Stomach (tissue), 9 donors: ENCODE data around the gene SH3PXD2A. TPM values are rescaled to one million over a fixed set of nuclear protein-coding genes. Genes with fewer than 3 reads are reported as not detected.

Experiments used
- DNase-seq, 2 donors: peaks; one replicate each; pipeline versions ENCODE4 v3.0.0 to v3.0.0-alpha.2; 2013 to 2019
- H3K27ac ChIP-seq, 5 donors: fragments of 200-600 bp in 4 of 5; sonication (generic) in 4 of 5; one replicate each; pipeline ENCODE4 v1.5.1; 2013 to 2019; ENCODE audit warnings: mild to moderate bottlenecking in 1 of 5, moderate library complexity in 1 of 5
- H3K27me3 ChIP-seq, 3 donors: fragments of 200-600 bp; sonication (generic); one replicate each; pipeline ENCODE4 v1.5.1; 2017 to 2019; ENCODE audit warnings: mixed run types in 1 of 3
- H3K36me3 ChIP-seq, 4 donors: fragments of 200-600 bp; sonication (generic); 1 replicate in 3 of 4; 2 replicates in 1 of 4; pipeline ENCODE4 v1.5.1; 2016 to 2019
- H3K4me1 ChIP-seq, 4 donors: fragments of 200-600 bp; sonication (generic); one replicate each; pipeline ENCODE4 v1.5.1; 2016 to 2019
- H3K4me3 ChIP-seq, 4 donors: fragments of 200-600 bp; sonication (generic) in 3 of 4; one replicate each; pipeline ENCODE4 v1.5.1; 2016 to 2019; ENCODE audit warnings: mild to moderate bottlenecking in 1 of 4
- H3K9me3 ChIP-seq, 4 donors: fragments of 200-600 bp; sonication (generic); one replicate each; pipeline ENCODE4 v1.5.1; 2016 to 2019
- EP300 ChIP-seq: sonication (generic); formaldehyde crosslinking; IDR thresholded peaks from one replicate; pipeline ENCODE4 v1.6.1; 2017; ENCODE audit warnings: antibody characterized with exemption
- POLR2A ChIP-seq, 4 donors: fragments of 450-650 bp; IDR thresholded peaks; one replicate each; pipeline ENCODE4 v1.6.1; 2016; ENCODE audit warnings: antibody characterized with exemption in 4 of 4, control low read depth in 2 of 4, mild to moderate bottlenecking in 1 of 4, moderate library complexity in 1 of 4
- POLR2AphosphoS5 ChIP-seq, 3 donors: sonication (generic); formaldehyde crosslinking; IDR thresholded peaks; one replicate each; pipeline ENCODE4 v1.6.1; 2016; ENCODE audit warnings: antibody characterized with exemption in 3 of 3
- WGBS, 5 donors: extraction: QIAGEN DNeasy Blood & Tissue Kit in 3 of 5; methylation state at CpG; one replicate each; pipeline versions ENCODE4 v1.1.5 to v1.1.7; 2013 to 2018; 5-methylcytosine and 5-hydroxymethylcytosine counted together
- intact Hi-C: fragments of 100-400 bp; cut with DNase I; formaldehyde crosslinking; loops from one replicate; pipeline ENCODE4 v1.15.1; 2023; ENCODE audit warnings: low total_unique reads
- polyA plus RNA-seq, 3 donors: library from polyadenylated mRNA; stranded (reverse); fragments of 200-250 nt; gene quantifications; one replicate each; pipeline ENCODE4 v1.2.3, GENCODE V29; 2013
- total RNA-seq, 5 donors: library from RNA; depleted of rRNA; stranded (reverse); fragments of >200 nt; gene quantifications; one replicate each; pipeline versions ENCODE4 v1.1.0 to v1.2.3, GENCODE V29; 2014 to 2016
- TF ChIP-seq, protein P1 (sequence below), 7 experiments: fragments of 450-650 bp in 4 of 7; fragments of 200-600 bp in 3 of 7; sonication (generic) in 3 of 7; IDR thresholded peaks; one replicate each; pipeline ENCODE4 v1.5.1; 2016 to 2019; ENCODE audit warnings: antibody characterized with exemption in 7 of 7, control low read depth in 2 of 7, mild to moderate bottlenecking in 1 of 7
- donor health status: healthy with polysubstance abuse.
- donor health status: Bipolar disorder and iron deficiency.
- donor health status: healthy.

Gene SH3PXD2A
- total and polyA plus RNA-seq, 8 donors = 12.8 to 51.6 (median 24.0) TPM

DNA sequence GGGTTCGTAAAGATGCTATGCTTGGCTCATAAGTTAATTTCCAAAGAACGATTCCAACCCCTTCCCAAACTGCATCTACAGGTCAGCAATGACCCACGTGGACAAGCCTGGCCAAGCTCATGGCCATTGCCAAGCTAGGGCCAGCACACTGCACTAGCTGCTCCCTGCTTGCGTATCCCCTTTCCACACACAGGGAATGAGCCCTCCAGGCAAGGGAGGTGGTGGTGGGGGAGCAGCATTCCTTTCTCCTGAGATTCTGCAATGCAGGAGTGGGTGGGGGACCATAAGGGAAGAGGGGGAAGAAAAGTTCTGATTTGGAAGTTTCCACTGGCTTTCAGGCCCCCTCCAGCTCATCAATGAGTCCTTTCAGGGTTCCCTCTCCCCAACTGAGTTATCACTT, 56.0 kb downstream of the SH3PXD2A start:
- Histone ChIP-seq H3K27ac (no peak overlapping the region), H3K4me1 (peaks cover 0 to 26% (median 21%) of the 10 kb centered on the region in 4 donors), H3K9me3 (no peaks in the 10 kb centered on the region), H3K36me3 (peaks cover 0 to 12% (median 6%) of the 10 kb centered on the region in 4 donors), H3K27me3 (no peaks in the 10 kb centered on the region), H3K4me3 (no peak overlapping the region)
- 88 to 99% (median 94%) methylated on average over 4 of the region's 4 CpGs for WGBS, 5 donors
- TF ChIP-seq, protein P1, sequence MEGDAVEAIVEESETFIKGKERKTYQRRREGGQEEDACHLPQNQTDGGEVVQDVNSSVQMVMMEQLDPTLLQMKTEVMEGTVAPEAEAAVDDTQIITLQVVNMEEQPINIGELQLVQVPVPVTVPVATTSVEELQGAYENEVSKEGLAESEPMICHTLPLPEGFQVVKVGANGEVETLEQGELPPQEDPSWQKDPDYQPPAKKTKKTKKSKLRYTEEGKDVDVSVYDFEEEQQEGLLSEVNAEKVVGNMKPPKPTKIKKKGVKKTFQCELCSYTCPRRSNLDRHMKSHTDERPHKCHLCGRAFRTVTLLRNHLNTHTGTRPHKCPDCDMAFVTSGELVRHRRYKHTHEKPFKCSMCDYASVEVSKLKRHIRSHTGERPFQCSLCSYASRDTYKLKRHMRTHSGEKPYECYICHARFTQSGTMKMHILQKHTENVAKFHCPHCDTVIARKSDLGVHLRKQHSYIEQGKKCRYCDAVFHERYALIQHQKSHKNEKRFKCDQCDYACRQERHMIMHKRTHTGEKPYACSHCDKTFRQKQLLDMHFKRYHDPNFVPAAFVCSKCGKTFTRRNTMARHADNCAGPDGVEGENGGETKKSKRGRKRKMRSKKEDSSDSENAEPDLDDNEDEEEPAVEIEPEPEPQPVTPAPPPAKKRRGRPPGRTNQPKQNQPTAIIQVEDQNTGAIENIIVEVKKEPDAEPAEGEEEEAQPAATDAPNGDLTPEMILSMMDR (IDR thresholded peaks at IDR 0.05) = no peak
- TF ChIP-seq EP300 = no peak
- no peak for TF ChIP-seq POLR2AphosphoS5 (IDR thresholded peaks at IDR 0.05)
- no peak for TF ChIP-seq POLR2A (IDR thresholded peaks at IDR 0.05)
- no peak for DNase-seq
- intact Hi-C loops = no loop called here

DNA sequence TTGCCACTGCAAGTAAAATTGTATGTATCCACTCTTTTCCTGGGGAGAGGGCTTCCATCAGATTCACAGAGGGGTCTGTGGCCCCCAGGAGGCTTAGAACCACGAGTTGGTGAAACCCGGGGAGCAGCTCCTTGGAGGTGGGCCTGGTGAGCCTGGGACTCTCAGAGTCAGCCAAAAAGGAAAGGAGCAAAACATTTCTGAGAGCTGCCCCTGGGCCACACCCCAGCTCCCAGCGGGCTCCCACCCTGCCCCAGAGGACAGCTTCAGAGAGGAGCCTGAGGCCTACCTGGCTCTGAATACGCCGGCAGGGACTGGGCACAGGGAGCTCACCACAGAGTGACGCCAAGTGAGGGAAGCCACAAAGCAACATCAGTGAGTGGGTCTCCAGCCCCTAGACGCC, 56.9 kb downstream of the SH3PXD2A start:
- TF ChIP-seq POLR2A (IDR thresholded peaks at IDR 0.05) = no peak
- no peak for TF ChIP-seq POLR2AphosphoS5 (IDR thresholded peaks at IDR 0.05)
- TF ChIP-seq EP300 = no peak
- TF ChIP-seq, protein P1 (IDR thresholded peaks at IDR 0.05) = no peak
- DNase-seq = no peak
- intact Hi-C loops = no loop called here
- WGBS, 5 donors = 88 to 98% (median 95%) methylated on average over 5 to 7 of the region's 7 CpGs
- Histone ChIP-seq H3K4me3 (no peak overlapping the region), H3K36me3 (peaks cover 0 to 12% (median 6%) of the 10 kb centered on the region in 4 donors), H3K4me1 (peaks cover 5 to 34% (median 28%) of the 10 kb centered on the region in 4 donors), H3K27me3 (no peaks in the 10 kb centered on the region), H3K27ac (no peak overlapping the region), H3K9me3 (no peaks in the 10 kb centered on the region)

DNA sequence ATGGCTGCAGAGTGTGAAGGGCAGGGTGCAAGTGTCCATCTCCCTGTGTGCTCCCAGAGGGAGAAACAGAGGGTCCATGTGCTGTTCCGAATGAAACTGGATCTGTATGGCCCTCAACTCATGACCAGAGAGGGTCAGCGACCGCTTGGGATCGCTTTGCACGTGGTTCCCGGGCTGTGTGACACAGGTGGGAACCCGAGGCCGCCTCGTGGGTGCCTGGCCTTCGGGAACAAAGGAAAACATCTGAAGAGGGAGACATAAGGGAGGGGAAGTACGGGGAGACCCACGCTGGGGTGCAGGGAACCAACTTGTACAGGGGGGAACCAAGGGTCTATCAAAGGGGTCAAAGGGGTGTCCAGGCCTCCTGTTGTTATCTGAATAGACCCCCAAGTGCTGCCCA, 57.5 kb downstream of the SH3PXD2A start:
- no peaks in the 10 kb centered on the region for H3K9me3 ChIP-seq
- H3K27ac ChIP-seq = no peak overlapping the region
- DNase-seq = no peak
- H3K4me1 ChIP-seq = peaks cover 10 to 40% (median 35%) of the 10 kb centered on the region in 4 donors
- no peak overlapping the region for H3K4me3 ChIP-seq
- WGBS, 5 donors = 87 to 93% (median 92%) methylated on average over 12 of the region's 12 CpGs
- intact Hi-C loops = no loop called here
- no peak for TF ChIP-seq POLR2A (IDR thresholded peaks at IDR 0.05)
- TF ChIP-seq, protein P1 (IDR thresholded peaks at IDR 0.05) = no peak
- no peak for TF ChIP-seq POLR2AphosphoS5 (IDR thresholded peaks at IDR 0.05)
- peaks cover 0 to 12% (median 6%) of the 10 kb centered on the region in 4 donors for H3K36me3 ChIP-seq
- H3K27me3 ChIP-seq = no peaks in the 10 kb centered on the region

DNA sequence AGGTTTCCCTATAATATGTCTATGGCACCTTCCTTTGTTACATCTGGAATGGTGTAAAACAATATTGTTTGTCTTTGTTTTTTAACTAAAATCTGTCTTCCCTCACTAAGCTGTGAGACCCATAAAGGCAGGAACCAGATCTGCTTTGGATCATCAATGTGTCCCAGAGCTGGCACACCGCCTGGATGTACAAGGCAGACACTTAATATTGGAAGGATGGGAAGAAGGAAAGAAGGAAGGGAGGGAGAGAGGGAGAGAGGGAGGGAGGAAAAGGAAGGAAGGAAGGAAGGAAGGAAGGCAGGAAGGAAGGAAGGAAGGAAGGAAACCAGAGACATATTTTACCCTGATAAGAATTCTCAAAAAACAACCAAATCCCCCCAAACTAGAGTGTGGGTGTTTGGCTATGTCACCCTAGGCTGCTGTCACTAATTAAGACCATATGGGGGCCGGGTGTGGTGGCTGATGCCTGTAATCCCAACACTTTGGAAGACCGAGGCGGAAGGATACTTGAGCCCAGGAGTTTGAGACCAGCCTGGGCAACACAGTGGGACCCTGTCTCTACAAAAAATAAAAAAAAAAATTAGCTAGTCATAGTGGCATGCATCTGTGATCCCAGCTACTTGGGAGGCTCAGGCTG, 59.6 kb downstream of the SH3PXD2A start:
- H3K27ac ChIP-seq = peak overlapping the region in 3 of 5 donors; percentile 80 to 87 (median 87)
- intact Hi-C loops = no loop called here

More for the DNA sequence above, 59.6 kb downstream of the SH3PXD2A start:
- Histone ChIP-seq H3K4me1 (peaks cover 25 to 51% (median 45%) of the 10 kb centered on the region in 4 donors), H3K9me3 (no peaks in the 10 kb centered on the region), H3K4me3 (no peak overlapping the region), H3K36me3 (peaks cover 0 to 12% (median 6%) of the 10 kb centered on the region in 4 donors), H3K27me3 (no peaks in the 10 kb centered on the region)
- WGBS, 5 donors = 79 to 96% (median 91%) methylated on average over 4 of the region's 4 CpGs
- TF ChIP-seq, protein P1 (IDR thresholded peaks at IDR 0.05) = no peak
- TF ChIP-seq POLR2A (IDR thresholded peaks at IDR 0.05) (no peak), POLR2AphosphoS5 (IDR thresholded peaks at IDR 0.05) (no peak), EP300 (no peak)
- DNase-seq = no peak
